Parathyroid adenoma (tissue), 2 donors: ENCODE measurements around the gene NFX1.
"Not testable (repeated sequence)": the region's sequence is repeated elsewhere in the genome, so short reads cannot be mapped to it uniquely, and the experiment has no call there.

ENCODE experiments used
- H2AFZ ChIP-seq: fragments of 300-600 bp; sonication (generic); one replicate; pipeline ENCODE4 v1.7.0; 2017; ENCODE audit warnings: antibody characterized with exemption, mild to moderate bottlenecking
- H3K27ac ChIP-seq: fragments of 300-600 bp; sonication (generic); one replicate; pipeline ENCODE4 v1.7.0; 2017
- H3K27me3 ChIP-seq: fragments of 300-600 bp; sonication (generic); one replicate; pipeline ENCODE4 v1.7.0; 2017; ENCODE audit warnings: low read length; ENCODE audit not compliant: control insufficient read depth, insufficient read depth
- H3K36me3 ChIP-seq: fragments of 300-600 bp; sonication (generic); one replicate; pipeline ENCODE4 v1.7.0; 2017; ENCODE audit warnings: low read length; ENCODE audit not compliant: control insufficient read depth, insufficient read depth
- H3K4me1 ChIP-seq: fragments of 300-600 bp; sonication (generic); one replicate; pipeline ENCODE4 v1.7.0; 2017; ENCODE audit warnings: control low read depth
- H3K4me2 ChIP-seq: fragments of 300-600 bp; sonication (generic); one replicate; pipeline ENCODE4 v1.7.0; 2017; ENCODE audit warnings: low read length
- H3K4me3 ChIP-seq: fragments of 300-600 bp; sonication (generic); one replicate; pipeline ENCODE4 v1.7.0; 2017; ENCODE audit warnings: low read depth, low read length
- H3K79me2 ChIP-seq: fragments of 300-600 bp; sonication (generic); one replicate; pipeline ENCODE4 v1.7.0; 2017; ENCODE audit warnings: control low read depth
- H3K9ac ChIP-seq: fragments of 300-600 bp; sonication (generic); one replicate; pipeline ENCODE4 v1.7.0; 2017; ENCODE audit warnings: mild to moderate bottlenecking
- H3K9me3 ChIP-seq: fragments of 300-600 bp; sonication (generic); one replicate; pipeline ENCODE4 v1.7.0; 2017; ENCODE audit warnings: low read length; ENCODE audit not compliant: control insufficient read depth
- TF ChIP-seq, protein P1 (sequence below): fragments of 300-600 bp; sonication (generic); IDR thresholded peaks from one replicate; pipeline ENCODE4 v1.7.0; 2017; ENCODE audit warnings: antibody characterized with exemption, mild to moderate bottlenecking
- donor health status: primary hyperparathyroidism.

Gene NFX1

DNA sequence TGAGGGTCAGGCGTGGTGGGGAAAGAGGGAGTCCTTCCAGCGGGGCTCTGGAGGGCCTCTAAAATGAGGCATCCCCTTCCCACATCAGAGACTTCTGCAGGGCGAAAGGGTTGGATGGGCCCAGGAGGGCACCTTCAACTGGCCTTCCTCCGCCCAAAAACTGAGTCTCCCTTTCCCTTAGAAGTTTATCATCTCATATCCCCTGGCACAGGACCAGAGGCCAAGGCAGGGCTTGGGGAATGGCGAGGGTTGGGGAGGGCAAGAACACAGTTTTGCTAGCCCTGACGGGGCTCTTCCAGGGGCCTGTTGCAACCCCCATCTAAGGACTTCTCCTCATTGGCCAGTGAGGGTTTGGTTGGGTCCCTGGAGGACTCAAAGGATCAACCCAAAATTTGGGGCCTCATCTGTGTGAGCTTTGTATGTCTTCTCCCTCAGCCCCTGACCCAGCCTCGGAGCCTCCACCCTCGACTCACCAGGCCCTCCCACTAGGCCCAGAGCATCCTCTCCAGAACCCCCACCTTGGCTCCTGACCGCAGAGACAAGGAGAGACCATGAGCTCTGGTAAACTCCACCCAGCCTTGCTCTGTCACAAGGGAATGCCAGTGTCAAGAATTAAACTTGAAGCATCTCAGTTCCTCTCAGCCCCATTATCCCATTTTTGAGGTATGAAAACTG is 87.9 kb downstream of the NFX1 start:
- no peaks in the 10 kb centered on the region for H3K36me3 ChIP-seq
- no peak overlapping the region for H3K4me3 ChIP-seq
- no peaks in the 10 kb centered on the region for H3K9me3 ChIP-seq
- H3K27ac ChIP-seq: no peak overlapping the region
- TF ChIP-seq, protein P1, sequence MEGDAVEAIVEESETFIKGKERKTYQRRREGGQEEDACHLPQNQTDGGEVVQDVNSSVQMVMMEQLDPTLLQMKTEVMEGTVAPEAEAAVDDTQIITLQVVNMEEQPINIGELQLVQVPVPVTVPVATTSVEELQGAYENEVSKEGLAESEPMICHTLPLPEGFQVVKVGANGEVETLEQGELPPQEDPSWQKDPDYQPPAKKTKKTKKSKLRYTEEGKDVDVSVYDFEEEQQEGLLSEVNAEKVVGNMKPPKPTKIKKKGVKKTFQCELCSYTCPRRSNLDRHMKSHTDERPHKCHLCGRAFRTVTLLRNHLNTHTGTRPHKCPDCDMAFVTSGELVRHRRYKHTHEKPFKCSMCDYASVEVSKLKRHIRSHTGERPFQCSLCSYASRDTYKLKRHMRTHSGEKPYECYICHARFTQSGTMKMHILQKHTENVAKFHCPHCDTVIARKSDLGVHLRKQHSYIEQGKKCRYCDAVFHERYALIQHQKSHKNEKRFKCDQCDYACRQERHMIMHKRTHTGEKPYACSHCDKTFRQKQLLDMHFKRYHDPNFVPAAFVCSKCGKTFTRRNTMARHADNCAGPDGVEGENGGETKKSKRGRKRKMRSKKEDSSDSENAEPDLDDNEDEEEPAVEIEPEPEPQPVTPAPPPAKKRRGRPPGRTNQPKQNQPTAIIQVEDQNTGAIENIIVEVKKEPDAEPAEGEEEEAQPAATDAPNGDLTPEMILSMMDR: no peak
- no peak overlapping the region for H3K9ac ChIP-seq
- peaks cover 11% of the 10 kb centered on the region for H3K4me1 ChIP-seq
- H2AFZ ChIP-seq: no peak overlapping the region
- H3K79me2 ChIP-seq: no peaks in the 10 kb centered on the region
- no peak overlapping the region for H3K4me2 ChIP-seq
- no peaks in the 10 kb centered on the region for H3K27me3 ChIP-seq

DNA sequence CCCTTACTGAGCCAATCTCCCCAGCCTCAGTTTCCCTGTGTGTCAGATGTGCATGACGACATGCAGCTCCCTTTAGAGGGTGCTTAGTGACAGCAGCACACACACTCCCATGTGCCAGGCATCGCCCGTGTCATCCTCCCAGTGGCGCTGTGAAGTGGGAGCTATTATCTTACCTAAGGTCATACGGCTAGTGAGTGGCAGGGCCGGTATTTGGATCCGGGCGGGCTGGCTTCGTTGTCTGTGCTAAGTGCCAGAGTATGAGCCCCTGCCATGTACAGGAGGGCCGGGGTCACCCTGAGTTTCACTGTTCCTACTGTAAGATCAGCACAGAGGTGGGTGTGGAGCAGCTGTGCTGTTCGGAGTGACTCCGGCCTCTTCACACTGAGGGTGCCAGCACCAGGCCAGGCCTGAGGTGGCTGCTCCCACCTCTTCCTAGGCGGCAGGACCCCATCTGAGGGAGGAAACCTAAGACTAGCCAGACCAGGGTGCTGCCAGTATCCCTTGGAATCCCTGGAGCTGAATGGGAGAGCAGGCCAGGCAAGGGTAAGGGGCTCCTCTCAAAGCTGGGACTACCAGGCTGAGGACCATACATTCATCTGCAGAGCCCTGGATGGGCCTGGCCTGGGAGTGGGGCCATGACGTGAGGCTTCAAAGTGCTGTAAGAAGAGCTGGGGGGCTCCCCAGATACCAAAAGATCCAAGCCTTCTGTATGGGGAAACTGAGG is 89.5 kb downstream of the NFX1 start:
- Histone ChIP-seq H3K27me3 (no peaks in the 10 kb centered on the region), H3K9ac (no peak overlapping the region), H3K27ac (no peak overlapping the region), H3K79me2 (no peaks in the 10 kb centered on the region), H3K4me3 (no peak overlapping the region), H3K4me2 (no peak overlapping the region), H3K4me1 (peaks cover 11% of the 10 kb centered on the region), H3K36me3 (no peaks in the 10 kb centered on the region), H2AFZ (no peak overlapping the region), H3K9me3 (no peaks in the 10 kb centered on the region)
- TF ChIP-seq, protein P1: no peak

DNA sequence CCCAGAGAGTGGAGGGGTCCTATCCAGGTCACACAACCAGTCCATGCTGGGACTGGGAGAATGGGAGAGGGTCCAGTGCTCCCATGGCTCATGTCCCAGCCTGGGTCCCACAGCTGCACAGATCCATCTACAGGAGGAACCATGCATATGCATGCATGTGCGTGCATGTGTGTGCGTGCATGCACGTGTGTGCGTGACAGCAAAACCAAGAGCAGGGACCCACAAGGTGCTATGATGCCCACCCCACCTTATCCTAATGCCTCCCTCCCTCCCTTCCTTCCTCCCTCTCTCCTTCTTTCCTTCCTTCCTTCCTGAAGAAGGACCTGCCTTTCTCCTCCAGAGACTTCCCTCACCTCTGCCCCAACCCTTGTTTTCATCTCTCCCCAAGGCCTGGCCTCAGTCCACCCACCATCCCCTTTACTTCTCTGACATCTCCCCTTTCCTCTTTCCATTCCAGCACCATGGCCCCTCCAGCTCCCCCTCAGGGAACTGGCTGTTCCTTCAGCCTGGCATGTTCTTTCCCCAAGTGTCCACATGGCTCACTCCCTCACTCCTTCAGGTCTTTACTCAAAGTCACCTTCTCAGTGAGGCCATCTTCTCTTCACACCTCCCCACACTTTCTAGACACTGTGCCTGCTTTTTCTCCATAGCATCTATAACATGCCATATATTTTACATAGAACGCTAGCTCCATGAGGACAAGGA is 90.2 kb downstream of the NFX1 start:
- Histone ChIP-seq H3K79me2 (no peaks in the 10 kb centered on the region), H3K4me3 (no peak overlapping the region), H3K9ac (no peak overlapping the region), H2AFZ (no peak overlapping the region), H3K4me2 (no peak overlapping the region), H3K9me3 (no peaks in the 10 kb centered on the region), H3K27ac (no peak overlapping the region), H3K36me3 (no peaks in the 10 kb centered on the region), H3K4me1 (peaks cover 7% of the 10 kb centered on the region), H3K27me3 (no peaks in the 10 kb centered on the region)
- TF ChIP-seq, protein P1: no peak

DNA sequence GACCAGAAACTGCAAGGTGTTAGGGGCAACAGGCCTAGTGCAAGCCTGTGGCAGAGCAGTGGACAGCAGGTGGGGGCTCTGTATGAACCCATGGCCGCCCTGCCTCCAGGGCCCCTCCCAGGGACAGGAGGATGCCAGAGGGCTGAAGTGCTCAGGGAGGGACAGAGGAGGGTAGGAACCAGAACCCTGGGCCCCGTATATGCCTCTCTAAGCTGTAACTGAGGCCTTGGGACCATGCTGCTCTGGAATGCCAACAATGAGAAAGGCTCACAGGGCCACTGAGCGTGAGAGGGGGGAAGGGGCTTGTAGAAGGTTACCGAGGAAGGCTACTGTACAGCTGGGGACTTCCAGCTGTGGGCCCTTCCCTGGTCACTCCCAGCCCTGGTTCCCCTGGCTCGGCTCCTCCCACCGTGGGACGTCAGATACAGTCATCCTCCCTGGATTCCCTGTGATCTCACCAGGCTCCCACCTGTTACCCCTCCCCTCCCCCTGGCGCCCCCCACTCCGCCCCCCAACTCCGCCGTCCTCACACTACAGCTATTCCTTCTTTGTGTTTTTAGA is 91.0 kb downstream of the NFX1 start:
- Histone ChIP-seq H3K27ac (no peak overlapping the region), H3K79me2 (no peaks in the 10 kb centered on the region), H3K4me2 (no peak overlapping the region), H3K9me3 (no peaks in the 10 kb centered on the region), H3K9ac (no peak overlapping the region), H3K4me3 (no peak overlapping the region), H2AFZ (no peak overlapping the region), H3K27me3 (no peaks in the 10 kb centered on the region), H3K36me3 (no peaks in the 10 kb centered on the region), H3K4me1 (no peaks in the 10 kb centered on the region)
- TF ChIP-seq, protein P1: no peak

DNA sequence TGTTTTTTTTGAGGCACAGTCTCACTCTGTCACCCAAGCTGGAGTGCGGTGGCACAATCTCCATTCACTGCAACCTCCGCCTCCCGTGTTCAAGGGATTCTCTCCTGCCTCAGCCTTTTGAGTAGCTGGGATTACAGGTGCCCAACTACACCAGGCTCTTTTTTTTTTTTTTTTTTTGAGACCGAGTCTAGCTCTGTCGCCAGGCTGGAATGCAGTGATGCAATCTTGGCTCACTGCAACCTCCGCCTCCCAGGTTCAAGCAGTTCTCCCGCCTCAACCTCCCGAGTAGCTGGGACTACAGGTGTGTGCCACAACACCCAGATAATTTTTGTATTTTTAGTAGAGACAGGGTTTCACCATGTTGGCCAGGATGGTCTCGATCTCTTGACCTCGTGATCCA is 92.1 kb downstream of the NFX1 start:
- H3K79me2 ChIP-seq: not testable (repeated sequence)

DNA sequence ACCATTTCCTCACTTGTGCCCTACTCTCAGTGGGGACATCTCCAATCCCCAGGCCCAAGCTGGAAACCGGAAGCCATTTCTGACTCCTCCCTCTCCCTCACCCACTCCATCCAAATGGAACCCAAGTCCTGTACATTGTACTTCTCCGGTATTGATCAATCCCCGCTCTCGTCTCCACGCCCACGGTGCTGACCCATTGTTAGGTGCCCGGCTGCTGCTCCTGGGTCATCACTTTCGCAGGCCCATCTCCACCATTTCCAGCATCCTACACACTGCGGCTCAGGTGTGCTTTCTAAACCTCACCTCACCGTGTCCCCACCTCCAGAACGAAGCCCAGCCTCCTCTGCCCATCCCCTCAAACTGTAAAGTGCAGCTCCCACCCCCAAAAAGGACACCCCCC is 93.1 kb downstream of the NFX1 start:
- H3K4me2 ChIP-seq, H3K4me1 ChIP-seq, H3K27ac ChIP-seq, H3K9me3 ChIP-seq, H3K4me3 ChIP-seq, H3K36me3 ChIP-seq, H3K79me2 ChIP-seq, H3K9ac ChIP-seq, H2AFZ ChIP-seq, H3K27me3 ChIP-seq: not testable (repeated sequence)

More for the DNA sequence above, 92.1 kb downstream of the NFX1 start:
- not testable (repeated sequence) for H3K4me2 ChIP-seq, H3K9ac ChIP-seq, H3K27ac ChIP-seq, H3K27me3 ChIP-seq, H3K4me1 ChIP-seq, H3K9me3 ChIP-seq, H3K36me3 ChIP-seq, H2AFZ ChIP-seq, H3K4me3 ChIP-seq

DNA sequence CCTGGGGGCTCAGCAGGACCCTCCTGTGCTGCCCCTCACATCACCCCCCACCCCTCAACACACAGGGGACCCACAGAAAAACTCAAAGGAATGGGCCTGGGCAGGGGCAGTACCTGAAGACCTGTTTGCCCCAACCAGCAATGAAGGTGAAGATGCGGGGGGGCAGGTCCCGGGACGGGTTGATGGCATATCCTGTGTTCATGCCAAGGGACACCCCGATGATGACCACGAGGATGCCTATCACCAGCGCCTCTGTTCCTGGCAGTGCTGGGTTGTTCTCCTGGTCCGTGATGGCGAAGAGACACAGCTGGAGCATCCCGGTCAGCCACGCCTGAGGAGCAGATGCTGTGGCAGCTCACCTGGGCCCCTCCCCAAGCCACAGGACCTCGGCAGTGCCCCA is 95.2 kb downstream of the NFX1 start:
- not testable (repeated sequence) for H3K79me2 ChIP-seq, H3K9me3 ChIP-seq, H3K27me3 ChIP-seq, H3K4me3 ChIP-seq, H3K27ac ChIP-seq, H3K9ac ChIP-seq, H3K4me2 ChIP-seq, H2AFZ ChIP-seq, H3K36me3 ChIP-seq, H3K4me1 ChIP-seq
